ENCODE results near the gene IL1R2.
"Not testable (repeated sequence)": the region's sequence is repeated elsewhere in the genome, so short reads cannot be mapped to it uniquely, and the experiment has no call there.

The IL1R2 gene

GRCh38 chr2:101998896-101999789 lies 7.4 kb downstream of the IL1R2 start:
- intact Hi-C loops (cut with DNase I): no loop called here
- no peak for DNase-seq

DNA sequence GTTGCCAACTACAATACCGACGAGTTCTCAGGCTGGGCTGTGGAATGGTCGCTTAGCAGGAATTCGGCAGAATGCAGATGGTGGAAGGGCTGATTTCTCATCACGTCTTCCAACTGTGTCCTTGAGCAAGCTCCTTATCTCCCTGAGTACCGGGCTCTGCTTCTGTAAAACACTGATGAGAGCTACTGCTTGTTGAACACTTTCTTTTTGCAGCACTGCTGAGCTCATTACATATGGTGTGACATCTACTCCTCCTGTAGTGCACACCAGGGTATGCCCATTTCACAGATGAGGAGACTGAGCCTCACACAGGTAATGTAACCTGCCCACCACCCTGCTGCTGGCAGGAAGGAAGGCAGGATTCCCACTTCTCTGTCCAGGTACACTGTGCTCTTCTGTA lies 8.3 kb downstream of the IL1R2 start:
- intact Hi-C loops (cut with DNase I): no loop called here
- DNase-seq: no peak

GRCh38 chr2:102000813-102001766 lies 9.3 kb downstream of the IL1R2 start:
- DNase-seq: no peak
- intact Hi-C loops (cut with DNase I): no loop called here

DNA sequence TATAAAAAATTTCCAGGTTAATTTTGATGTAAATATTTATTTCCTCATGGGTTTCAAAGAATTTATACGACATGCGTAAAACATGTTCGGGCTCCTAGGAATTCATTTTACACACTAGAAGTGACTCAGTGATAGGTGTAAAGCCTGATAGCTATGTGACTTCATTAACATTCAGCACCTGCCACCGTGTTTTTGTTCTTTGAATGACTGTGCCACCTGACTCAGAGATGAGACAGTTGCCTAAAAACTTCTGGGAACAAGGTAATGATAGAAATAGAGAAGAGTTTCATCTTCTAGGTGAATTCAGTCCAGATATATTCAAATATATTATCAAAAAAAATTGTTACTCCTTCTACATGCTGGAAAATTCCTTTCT lies 10.0 kb downstream of the IL1R2 start:
- intact Hi-C loops (cut with DNase I): no loop called here
- DNase-seq: no peak

GRCh38 chr2:102002228-102002627 lies 10.5 kb downstream of the IL1R2 start:
- intact Hi-C loops (cut with DNase I): no loop called here
- no peak for DNase-seq

GRCh38 chr2:102002909-102003308 lies 11.1 kb downstream of the IL1R2 start:
- intact Hi-C loops (cut with DNase I); DNase-seq: not testable (repeated sequence)

DNA sequence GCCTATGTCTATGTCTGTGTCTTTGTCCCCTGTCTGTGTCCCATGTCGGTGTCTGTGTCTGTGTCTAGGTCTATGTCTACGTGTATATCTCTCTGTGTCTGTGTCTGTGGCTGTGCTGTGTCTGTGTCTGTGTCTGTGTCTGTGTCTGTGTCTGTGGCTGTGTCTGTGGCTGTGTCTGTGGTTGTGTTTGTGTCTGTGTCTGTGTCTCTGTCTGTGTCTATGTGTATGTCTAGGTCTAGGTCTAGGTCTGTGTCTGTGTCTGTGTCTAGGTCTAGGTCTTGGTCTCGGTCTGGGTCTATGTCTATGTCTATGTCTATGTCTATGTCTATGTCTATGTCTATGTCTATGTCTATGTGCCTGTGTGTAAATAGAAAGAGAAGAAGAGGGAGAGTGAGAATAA lies 11.9 kb downstream of the IL1R2 start:
- DNase-seq: no peak
- intact Hi-C loops (cut with DNase I): no loop called here

DNA sequence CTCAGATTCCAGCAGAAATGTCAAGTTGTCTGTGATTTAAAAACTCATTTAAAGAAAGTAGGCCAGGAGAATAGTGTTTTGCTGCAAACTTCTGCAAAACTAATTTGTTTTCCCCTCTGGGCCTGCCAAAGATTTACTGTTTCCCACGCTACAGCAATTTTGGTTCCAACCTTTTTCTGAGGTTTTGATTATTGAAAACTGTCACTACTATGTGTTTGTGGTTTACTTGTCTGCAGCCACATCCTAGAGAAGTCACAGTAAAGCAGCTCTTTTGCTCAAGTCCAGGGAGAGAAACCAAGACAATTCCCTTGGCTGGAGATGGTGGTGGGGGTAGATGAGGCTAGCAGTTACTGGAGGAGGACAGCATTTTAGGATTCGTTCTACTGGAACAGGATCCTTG lies 12.8 kb downstream of the IL1R2 start:
- no peak for DNase-seq
- intact Hi-C loops (cut with DNase I): no loop called here

GRCh38 chr2:102005449-102005848 lies 13.7 kb downstream of the IL1R2 start:
- intact Hi-C loops (cut with DNase I): no loop called here
- no peak for DNase-seq

DNA sequence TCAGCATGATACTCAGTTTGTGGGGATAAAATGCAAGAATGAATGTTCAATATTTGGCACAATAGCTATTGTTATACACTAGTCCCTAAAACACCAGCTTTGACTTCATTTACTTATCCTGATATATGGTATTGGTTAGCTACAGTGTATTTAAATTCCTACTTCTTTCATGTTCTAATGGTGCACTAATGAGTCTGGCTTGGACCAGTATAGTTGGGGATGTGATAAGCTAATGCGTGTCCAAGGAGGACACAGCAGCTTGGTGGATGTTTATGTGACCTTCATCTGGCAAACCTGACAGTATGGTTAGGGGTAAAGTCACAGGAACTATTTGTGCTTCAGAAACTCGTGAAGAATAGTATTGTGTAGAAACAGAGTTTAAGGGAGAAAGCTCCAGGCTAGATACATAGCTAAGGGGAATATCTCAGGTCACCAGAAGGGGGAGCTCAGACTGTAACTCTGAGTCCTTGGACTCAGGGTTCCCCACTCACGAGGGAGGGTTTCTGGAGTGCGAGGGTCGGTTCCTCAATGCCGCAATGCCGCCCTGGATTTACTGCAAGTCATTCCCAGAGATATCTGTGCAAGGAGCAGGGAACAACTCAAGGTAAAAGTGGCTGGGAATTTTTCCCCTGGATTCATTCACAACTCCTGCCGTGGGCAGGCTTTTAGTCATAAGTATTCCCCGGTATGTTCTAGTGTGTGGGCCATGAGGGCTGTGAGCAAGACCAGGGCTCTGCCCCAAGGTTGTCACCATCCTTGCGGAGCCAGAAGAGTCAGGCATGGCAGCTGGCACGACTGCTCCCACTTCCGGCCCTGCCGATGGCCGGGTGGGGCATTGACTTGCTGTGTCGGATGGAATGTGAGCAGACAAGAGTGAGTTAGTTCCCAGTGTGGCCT lies 14.5 kb downstream of the IL1R2 start:
- intact Hi-C loops (cut with DNase I): no loop called here
- DNase-seq: no peak

- DNase-seq: no peak
- intact Hi-C loops (cut with DNase I): no loop called here
Observed at GRCh38 chr2:102006886-102007278, 15.1 kb downstream of the IL1R2 start.

DNA sequence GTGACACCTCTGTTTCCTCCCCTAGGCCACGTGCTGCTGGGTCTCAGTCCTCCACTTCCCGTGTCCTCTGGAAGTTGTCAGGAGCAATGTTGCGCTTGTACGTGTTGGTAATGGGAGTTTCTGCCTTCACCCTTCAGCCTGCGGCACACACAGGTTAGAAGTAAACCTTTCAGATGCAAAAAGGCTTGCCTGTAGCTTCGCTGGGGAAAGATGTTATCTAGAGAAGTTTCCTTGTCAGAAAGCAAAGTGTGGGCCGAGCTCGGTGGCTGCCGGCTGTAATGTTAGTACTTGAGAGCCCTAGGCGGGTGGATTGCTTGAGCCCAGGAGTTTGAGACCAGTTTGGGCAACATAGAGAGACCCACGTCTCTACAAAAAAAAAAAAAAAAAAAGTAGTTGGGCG lies 16.7 kb downstream of the IL1R2 start:
- DNase-seq: no peak
- intact Hi-C loops (cut with DNase I): no loop called here

DNA sequence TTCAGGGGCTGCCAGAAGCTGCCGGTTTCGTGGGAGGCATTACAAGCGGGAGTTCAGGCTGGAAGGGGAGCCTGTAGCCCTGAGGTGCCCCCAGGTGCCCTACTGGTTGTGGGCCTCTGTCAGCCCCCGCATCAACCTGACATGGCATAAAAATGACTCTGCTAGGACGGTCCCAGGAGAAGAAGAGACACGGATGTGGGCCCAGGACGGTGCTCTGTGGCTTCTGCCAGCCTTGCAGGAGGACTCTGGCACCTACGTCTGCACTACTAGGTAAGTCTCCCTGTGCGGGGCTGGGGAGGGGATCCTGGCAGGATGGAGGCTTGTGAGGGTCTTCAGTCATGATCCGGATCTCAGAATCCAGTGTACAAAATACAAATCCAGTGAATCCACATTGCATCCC lies 17.8 kb downstream of the IL1R2 start:
- intact Hi-C loops (cut with DNase I): no loop called here
- DNase-seq: no peak

- intact Hi-C loops (cut with DNase I): no loop called here
- no peak for DNase-seq
Observed at GRCh38 chr2:102010902-102011301, 19.1 kb downstream of the IL1R2 start.

DNA sequence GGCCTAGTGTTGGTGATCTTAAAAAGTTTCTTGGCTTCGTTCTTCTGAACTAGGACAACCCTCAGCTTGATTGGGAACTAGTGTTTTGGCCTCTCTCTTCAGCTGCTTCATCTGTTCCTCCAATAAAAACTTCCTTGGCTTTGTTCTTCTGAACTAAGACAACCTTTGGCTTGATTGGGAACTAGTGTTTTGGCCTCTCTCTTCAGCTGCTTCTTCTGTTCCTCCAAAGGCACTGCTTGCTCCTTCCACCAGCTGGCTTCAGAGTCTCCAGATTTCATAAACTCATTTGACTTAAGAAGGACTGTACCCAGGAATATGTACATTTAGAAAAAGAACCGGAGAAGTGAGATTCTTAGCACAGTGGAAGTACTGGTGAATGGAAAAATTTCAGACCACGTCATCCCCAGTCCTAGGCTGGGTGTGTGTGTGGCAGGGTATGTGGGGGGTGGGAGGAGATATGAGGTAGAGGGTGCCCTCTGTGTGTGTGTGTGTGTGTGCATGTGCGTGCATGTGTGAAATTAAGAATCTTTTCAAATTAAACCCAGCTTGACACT lies 20.4 kb downstream of the IL1R2 start:
- intact Hi-C loops (cut with DNase I): no loop called here
- no peak for DNase-seq

DNA sequence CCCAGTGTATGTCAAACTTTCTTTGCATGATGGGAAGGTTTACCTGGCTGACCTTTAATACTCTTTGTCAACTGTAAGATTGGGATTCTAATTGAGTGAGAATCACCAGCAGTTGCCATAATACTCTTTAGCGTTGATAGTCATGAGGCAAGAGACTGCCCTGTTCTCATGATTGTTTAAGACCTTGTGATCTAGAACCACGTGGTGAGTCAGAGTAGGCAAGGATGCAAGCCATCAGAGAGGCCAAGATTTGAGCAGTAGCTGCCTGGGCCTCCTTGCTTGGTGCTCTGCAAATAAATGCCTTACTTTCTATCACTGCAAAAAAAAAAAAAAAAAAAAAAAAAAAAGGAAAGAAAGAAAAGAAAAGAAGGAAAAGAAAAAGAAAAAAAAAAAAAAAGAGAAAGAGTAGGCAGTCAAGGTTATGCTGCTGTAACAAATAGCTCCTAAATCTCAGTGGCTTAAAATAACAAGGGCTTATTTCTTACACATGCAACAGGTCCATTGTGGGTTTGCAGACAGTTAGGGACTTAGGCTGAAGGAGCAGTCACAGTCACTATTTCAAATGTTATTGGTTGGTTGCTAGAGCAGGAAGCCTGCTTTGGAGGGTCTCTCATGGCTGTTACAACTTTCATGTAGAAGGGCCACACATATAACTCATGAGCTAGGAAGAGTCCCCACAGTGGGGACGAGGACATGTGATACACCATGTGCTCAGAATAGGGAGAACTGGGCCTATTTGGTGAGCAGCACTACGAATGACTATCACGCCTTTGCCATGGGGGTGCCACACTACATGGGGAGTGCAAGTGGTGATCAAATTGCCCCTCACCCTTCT lies 21.7 kb downstream of the IL1R2 start:
- intact Hi-C loops (cut with DNase I): no loop called here
- no peak for DNase-seq

GRCh38 chr2:102014041-102014345 lies 22.2 kb downstream of the IL1R2 start:
- intact Hi-C loops (cut with DNase I): no loop called here
- DNase-seq: no peak

GRCh38 chr2:102015399-102015798 lies 23.6 kb downstream of the IL1R2 start:
- intact Hi-C loops (cut with DNase I): no loop called here
- no peak for DNase-seq

DNA sequence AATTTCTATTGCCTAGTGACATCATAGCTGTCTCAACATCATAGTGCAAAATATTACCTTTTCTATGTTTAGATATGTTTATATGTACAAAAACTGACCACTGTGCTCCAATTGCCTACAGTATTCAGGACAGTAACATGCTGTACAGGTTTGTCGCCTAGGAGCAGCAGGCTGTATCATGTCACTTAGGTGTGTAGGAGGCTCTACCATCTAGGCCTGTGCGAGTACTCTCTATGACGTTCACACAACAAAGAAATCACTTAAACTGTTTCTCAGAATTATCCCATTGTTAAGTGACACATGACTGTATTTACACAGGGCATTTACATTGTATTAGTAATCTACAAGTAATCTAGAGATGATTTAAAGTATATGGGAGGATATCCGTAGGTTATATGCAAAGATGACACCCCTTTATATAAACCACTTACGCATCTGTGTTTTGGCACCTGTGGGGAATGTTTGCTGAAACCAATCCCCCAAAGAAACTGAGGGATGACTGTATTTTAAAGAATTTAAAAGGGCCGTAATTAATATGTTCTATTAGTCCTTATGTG lies 24.7 kb downstream of the IL1R2 start:
- intact Hi-C loops (cut with DNase I): no loop called here
- no peak for DNase-seq

All from posterior cingulate gyrus (tissue), 11 donors.